WTC11 (cell line): ENCODE measurements around the gene GAL3ST2. TPM values are rescaled to one million over a fixed set of nuclear protein-coding genes. Genes with fewer than 3 reads are reported as not detected.

ENCODE experiments used
- ATAC-seq: fragments of 200-7000 bp; cut with Tn5 transposase; 2 replicates; pipeline ENCODE4 v1.10.0; 2021; ENCODE audit warnings: mild to moderate bottlenecking, moderate library complexity
- CTCF ChIA-PET: fragments of 300-600 bp; sonication (Branson Sonifier 250); formaldehyde crosslinking; loops from one replicate; lab custom pipeline; 2021; ENCODE audit warnings: antibody characterized with exemption; lab: Charles Lee
- POLR2A ChIA-PET: fragments of 350-600 bp; sonication (Branson Sonifier 250); formaldehyde crosslinking; loops from one replicate; lab custom pipeline; 2021; ENCODE audit warnings: antibody characterized with exemption; lab: Charles Lee
- DNase-seq: peaks from one replicate; pipeline ENCODE4 v3.0.0; 2021; ENCODE audit warnings: low spot score
- H3K27ac Mint-ChIP-seq: 2 replicates; pipeline ENCODE4 v1.8.0; 2021; ENCODE audit warnings: mixed read lengths
- H3K27me3 Mint-ChIP-seq: 2 replicates; pipeline ENCODE4 v1.8.0; 2021; ENCODE audit warnings: low read depth, mild to moderate bottlenecking, moderate library complexity, mixed read lengths
- H3K36me3 Mint-ChIP-seq: 2 replicates; pipeline ENCODE4 v1.8.0; 2021; ENCODE audit warnings: mixed read lengths
- H3K4me1 Mint-ChIP-seq: 2 replicates; pipeline ENCODE4 v1.8.0; 2022; ENCODE audit warnings: mixed read lengths
- H3K4me3 Mint-ChIP-seq: 2 replicates; pipeline ENCODE4 v1.8.0; 2021; ENCODE audit warnings: mild to moderate bottlenecking, moderate library complexity, mixed read lengths
- H3K9me3 Mint-ChIP-seq: 2 replicates; pipeline ENCODE4 v1.8.0; 2021; ENCODE audit warnings: mixed read lengths
- ATF1 ChIP-seq: sonication (generic); formaldehyde crosslinking; IDR thresholded peaks from 2 replicates; pipeline ENCODE4 v1.8.1; 2023; ENCODE audit warnings: mild to moderate bottlenecking, moderate library complexity, missing genetic modification reagents
- ATF3 ChIP-seq: sonication (generic); formaldehyde crosslinking; conservative IDR thresholded peaks from 2 replicates; pipeline ENCODE4 v1.8.1; 2022; ENCODE audit warnings: mild to moderate bottlenecking, missing genetic modification reagents
- ATF6 ChIP-seq: sonication (generic); formaldehyde crosslinking; IDR thresholded peaks from 2 replicates; pipeline ENCODE4 v1.8.1; 2023; ENCODE audit warnings: mild to moderate bottlenecking, missing genetic modification reagents
- CDX4 ChIP-seq: fragments of 250-450 bp; sonication (Bioruptor Pico); IDR thresholded peaks from 2 replicates; pipeline ENCODE4 v1.9.0; 2021; ENCODE audit warnings: moderate library complexity, mild to moderate bottlenecking, inconsistent platforms, borderline replicate concordance
- ELF4 ChIP-seq: sonication (generic); formaldehyde crosslinking; IDR thresholded peaks from 2 replicates; pipeline ENCODE4 v1.8.1; 2022; ENCODE audit warnings: low read depth, mild to moderate bottlenecking, moderate library complexity, missing genetic modification reagents
- ESRRA ChIP-seq: sonication (generic); formaldehyde crosslinking; IDR thresholded peaks from 2 replicates; pipeline ENCODE4 v1.8.1; 2022; ENCODE audit warnings: mild to moderate bottlenecking, missing genetic modification reagents, borderline replicate concordance
- ETV6 ChIP-seq: sonication (generic); formaldehyde crosslinking; IDR thresholded peaks from 2 replicates; pipeline ENCODE4 v1.8.1; 2022; ENCODE audit warnings: mild to moderate bottlenecking, missing genetic modification reagents
- FOXK1 ChIP-seq: sonication (generic); formaldehyde crosslinking; IDR thresholded peaks from 2 replicates; pipeline ENCODE4 v1.8.0; 2022; ENCODE audit warnings: mild to moderate bottlenecking, moderate library complexity, missing genetic modification reagents
- GABPB1 ChIP-seq: sonication (generic); formaldehyde crosslinking; IDR thresholded peaks from 2 replicates; pipeline ENCODE4 v1.8.1; 2023; ENCODE audit warnings: mild to moderate bottlenecking, missing genetic modification reagents
- JAZF1 ChIP-seq: fragments of 250-450 bp; sonication (Bioruptor Pico); IDR thresholded peaks from 2 replicates; pipeline ENCODE4 v1.9.0; 2021; ENCODE audit warnings: moderate library complexity, mild to moderate bottlenecking, inconsistent platforms
- MAX ChIP-seq: sonication (generic); formaldehyde crosslinking; IDR thresholded peaks from 2 replicates; pipeline ENCODE4 v1.8.0; 2022; ENCODE audit warnings: mild to moderate bottlenecking, missing genetic modification reagents
- NFYB ChIP-seq: sonication (generic); formaldehyde crosslinking; conservative IDR thresholded peaks from 2 replicates; pipeline ENCODE4 v1.8.0; 2022; ENCODE audit warnings: low read depth, missing genetic modification reagents
- RORB ChIP-seq: fragments of 250-450 bp; sonication (Bioruptor Pico); IDR thresholded peaks from 2 replicates; pipeline ENCODE4 v1.9.0; 2021; ENCODE audit warnings: mild to moderate bottlenecking
- SMAD4 ChIP-seq: sonication (generic); formaldehyde crosslinking; IDR thresholded peaks from 2 replicates; pipeline ENCODE4 v1.8.0; 2022; ENCODE audit warnings: mild to moderate bottlenecking, missing genetic modification reagents
- ZBTB43 ChIP-seq: sonication (generic); formaldehyde crosslinking; IDR thresholded peaks from 2 replicates; pipeline ENCODE4 v1.8.1; 2023; ENCODE audit warnings: mild to moderate bottlenecking, missing genetic modification reagents
- ZMAT4 ChIP-seq: fragments of 250-450 bp; sonication (Bioruptor Pico); IDR thresholded peaks from 2 replicates; pipeline ENCODE4 v1.9.0; 2021; ENCODE audit warnings: mild to moderate bottlenecking
- ZNF138 ChIP-seq: sonication (generic); formaldehyde crosslinking; conservative IDR thresholded peaks from 2 replicates; pipeline ENCODE4 v1.8.1; 2022; ENCODE audit warnings: mild to moderate bottlenecking, moderate library complexity, missing genetic modification reagents
- ZNF423 ChIP-seq: fragments of 250-450 bp; sonication (Bioruptor Pico); IDR thresholded peaks from 2 replicates; pipeline ENCODE4 v2.1.2; 2022; ENCODE audit warnings: mild to moderate bottlenecking, moderate library complexity
- total RNA-seq: library from RNA; stranded (reverse); gene quantifications from 3 replicates; pipeline ENCODE4 v1.2.3, GENCODE V29; 2021

Gene GAL3ST2
- total RNA-seq, 1 experiment from 2014 or later: 0.98 TPM

GRCh38 chr2:241846406-241846805, 69.8 kb downstream of the GAL3ST2 start (continued):
- TF ChIP-seq ATF1 (CRISPR knock-in tag): no peak
- TF ChIP-seq ATF6: no peak
- no peak for TF ChIP-seq FOXK1
- no peak for TF ChIP-seq MAX (CRISPR knock-in tag)
- TF ChIP-seq ATF3 (CRISPR knock-in tag): no peak
- no peak for TF ChIP-seq NFYB (CRISPR knock-in tag)
- TF ChIP-seq JAZF1 (CRISPR knock-in tag): no peak

- POLR2A ChIA-PET: no interaction called here
- CTCF ChIA-PET: no interaction called here
- no peaks in the 10 kb centered on the region for H3K4me1 Mint-ChIP-seq
- TF ChIP-seq RORB (CRISPR knock-in tag) (no peak), ELF4 (no peak), ATF3 (CRISPR knock-in tag) (no peak), ETV6 (CRISPR knock-in tag) (no peak), SMAD4 (CRISPR knock-in tag) (no peak), GABPB1 (CRISPR knock-in tag) (no peak), ATF1 (CRISPR knock-in tag) (no peak), ZBTB43 (CRISPR knock-in tag) (no peak), ZNF138 (CRISPR knock-in tag) (no peak), ESRRA (CRISPR knock-in tag) (no peak), CDX4 (CRISPR knock-in tag) (no peak), ZNF423 (CRISPR knock-in tag) (no peak), ZMAT4 (CRISPR knock-in tag) (no peak)
- TF ChIP-seq, all 79 proteins: peak for 0
- DNase-seq (no peak), ATAC-seq (no peak)
- H3K36me3 Mint-ChIP-seq: no peaks in the 10 kb centered on the region
- H3K27me3 Mint-ChIP-seq: peaks cover 24% of the 10 kb centered on the region
- H3K9me3 Mint-ChIP-seq: no peaks in the 10 kb centered on the region
- no peak overlapping the region for H3K27ac Mint-ChIP-seq
- no peak overlapping the region for H3K4me3 Mint-ChIP-seq
Observed at GRCh38 chr2:241848761-241849615, 72.4 kb downstream of the GAL3ST2 start.
